GM12878 (cell line): ENCODE measurements around the gene CCDC150. TPM values are rescaled to one million over a fixed set of nuclear protein-coding genes. Genes with fewer than 3 reads are reported as not detected.
"Not testable (repeated sequence)": the region's sequence is repeated elsewhere in the genome, so short reads cannot be mapped to it uniquely, and the experiment has no call there.

Experiments
- ATAC-seq: fragments of 200-7000 bp; cut with Tn5 transposase; 3 replicates; pipeline ENCODE4 v1.9.1; 2020; ENCODE audit warnings: mild to moderate bottlenecking, moderate library complexity
- BruUV-seq: library from RNA; stranded (reverse); fragments of 400-500 nt; replicated peaks from 2 replicates; lab custom pipeline; 2021; lab: Mats Ljungman, UMichigan
- CTCF ChIA-PET: fragments of 300-600 bp; sonication (Branson Sonifier 250); formaldehyde crosslinking; extraction: SDS; loops from one replicate; lab custom pipeline; 2021; ENCODE audit warnings: inconsistent platforms; lab: Yijun Ruan, JAX
- POLR2A ChIA-PET: fragments of 350-600 bp; formaldehyde crosslinking; extraction: SDS; loops from one replicate; lab custom pipeline; 2021; ENCODE audit warnings: inconsistent platforms; lab: Charles Lee
- RAD21 ChIA-PET: fragments of 300-600 bp; sonication (Branson Sonifier 250); formaldehyde crosslinking; loops from one replicate; lab custom pipeline; 2023; ENCODE audit warnings: antibody characterized with exemption; ENCODE audit not compliant: unreplicated experiment; lab: Charles Lee
- SMC1A ChIA-PET: fragments of 300-600 bp; sonication (Branson Sonifier 250); formaldehyde crosslinking; loops from one replicate; lab custom pipeline; 2023; ENCODE audit not compliant: unreplicated experiment, uncharacterized antibody; lab: Charles Lee
- DNase-seq: peaks from one replicate; pipeline ENCODE4 v3.0.0-alpha.2; 2011; ENCODE audit warnings: low read depth, low spot score
- FAIRE-seq: peaks from 3 replicates; lab custom pipeline; 2011; peaks lifted over from hg19 to GRCh38; lab: Jason Lieb, UNC
- H2AFZ ChIP-seq: 2 replicates; pipeline ENCODE4 v1.6.0; 2011; ENCODE audit warnings: low read depth, low read length, control low read depth; ENCODE audit not compliant: control insufficient read depth
- H3K27ac ChIP-seq: 2 replicates; pipeline ENCODE4 v1.5.1; 2011; ENCODE audit warnings: control low read depth; ENCODE audit not compliant: control insufficient read depth, insufficient read depth
- H3K27me3 ChIP-seq, 2 experiments: replicated peaks in 1 of 2; 2 replicates each; pipeline versions ENCODE4 v1.6.0 to v1.6.1; 2011; ENCODE audit warnings: low read length in 1 of 2; ENCODE audit not compliant: control insufficient read depth in 2 of 2, insufficient read depth in 2 of 2
- H3K36me3 ChIP-seq, 2 experiments: 2 replicates each; pipeline ENCODE4 v1.5.1; 2011; ENCODE audit warnings: low read length in 1 of 2; ENCODE audit not compliant: control insufficient read depth in 2 of 2, insufficient read depth in 2 of 2
- H3K4me1 ChIP-seq: 2 replicates; pipeline ENCODE4 v1.6.1; 2011; ENCODE audit warnings: mild to moderate bottlenecking, low read length, moderate library complexity, mixed read lengths; ENCODE audit not compliant: control insufficient read depth, insufficient read depth
- H3K4me2 ChIP-seq: 2 replicates; pipeline ENCODE4 v1.6.0; 2011; ENCODE audit warnings: control low read depth; ENCODE audit not compliant: control insufficient read depth, insufficient read depth
- H3K4me3 ChIP-seq: fragments of 200-600 bp; sonication (generic); 2 replicates; pipeline ENCODE4 v1.5.1; 2016
- H3K79me2 ChIP-seq: 2 replicates; pipeline ENCODE4 v1.6.0; 2011; ENCODE audit warnings: low read length; ENCODE audit not compliant: control insufficient read depth, insufficient read depth
- H3K9ac ChIP-seq: 2 replicates; pipeline ENCODE4 v1.8.0; 2011; ENCODE audit warnings: low read length, control low read depth, mixed read lengths; ENCODE audit not compliant: control insufficient read depth, insufficient read depth
- H3K9me3 ChIP-seq: replicated peaks from 3 replicates; pipeline ENCODE4 v1.5.1; 2011; ENCODE audit warnings: mild to moderate bottlenecking, low read length; ENCODE audit not compliant: control insufficient read depth, insufficient read depth
- H4K20me1 ChIP-seq: 2 replicates; pipeline ENCODE4 v1.6.0; 2011; ENCODE audit not compliant: control insufficient read depth, insufficient read depth
- WGBS: methylation state at CpG from one replicate; pipeline ENCODE4 v1.1.6; 2016; ENCODE audit warnings: low lambda C conversion rate; ENCODE audit not compliant: insufficient replicate concordance, insufficient coverage; ENCODE audit errors: missing lambda C conversion rate; 5-methylcytosine and 5-hydroxymethylcytosine counted together
- in situ Hi-C: fragments of 300-500 bp; cut with MboI; formaldehyde crosslinking; loops from 9 replicates; pipeline ENCODE4 v1.14.3; 2018; ENCODE audit warnings: mixed read lengths
- intact Hi-C: fragments of 100-400 bp; cut with micrococcal nuclease; formaldehyde crosslinking; loops from one replicate; pipeline ENCODE4 v1.14.2; 2022; ENCODE audit not compliant: unreplicated experiment
- polyA plus RNA-seq, 11 experiments: library from polyadenylated mRNA; depleted of rRNA in 4 of 11; unstranded in 6 of 11; stranded (reverse) in 5 of 11; fragments of >200 nt; fragmentation: Nextera tagmentation in 4 of 11; fragmentation: Illumina TruSeq in 1 of 11; extraction: Ambion mirVana in 4 of 11; extraction: Trizol in 1 of 11; gene quantifications; 1 replicate in 1 of 11; 2 replicates in 10 of 11; pipeline versions ENCODE4 v1.2.1 to v1.2.3, GENCODE V29; 2011 to 2016; ENCODE audit warnings: inconsistent platforms in 2 of 11, missing spikeins in 2 of 11, low read depth in 1 of 11
- total RNA-seq, 4 experiments: library from RNA; depleted of rRNA in 3 of 4; stranded (reverse); fragments of >200 nt in 3 of 4; fragmentation: Illumina TruSeq in 1 of 4; extraction: Trizol in 1 of 4; gene quantifications; 2 replicates each; pipeline versions ENCODE4 v1.2.1 to v1.2.3, GENCODE V29; 2013 to 2021
- TF ChIP-seq, protein P1 (sequence below): IDR thresholded peaks from 2 replicates; pipeline ENCODE4 v1.6.1; 2012; ENCODE audit warnings: mild to moderate bottlenecking, low read depth, low read length

The CCDC150 gene
- total and polyA plus RNA-seq, 10 of the 15 experiments (the other 5 are each of a cell fraction or from before 2014, with no cell fraction given): 11.6 to 27.7 (median 19.6) TPM

DNA sequence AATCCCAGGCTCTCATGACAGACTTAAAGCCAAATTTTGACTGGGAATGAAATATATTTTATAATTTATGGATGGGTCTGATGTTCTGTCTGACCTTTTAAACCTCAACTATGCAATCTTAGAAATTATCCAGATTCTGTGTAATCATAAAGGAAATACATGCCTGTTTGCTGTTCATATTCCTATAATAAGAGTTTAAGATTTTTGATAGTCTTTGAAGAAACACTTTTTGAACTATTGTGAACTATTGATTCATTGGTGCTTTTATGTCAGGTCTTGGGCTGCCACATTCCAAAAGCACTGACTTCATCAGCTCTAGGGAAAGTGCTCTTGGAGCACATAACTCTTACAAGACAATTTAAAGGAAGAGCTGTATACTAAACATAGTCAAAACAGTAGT lies 64.2 kb downstream of the CCDC150 start (continued):
- TF ChIP-seq, protein P1, sequence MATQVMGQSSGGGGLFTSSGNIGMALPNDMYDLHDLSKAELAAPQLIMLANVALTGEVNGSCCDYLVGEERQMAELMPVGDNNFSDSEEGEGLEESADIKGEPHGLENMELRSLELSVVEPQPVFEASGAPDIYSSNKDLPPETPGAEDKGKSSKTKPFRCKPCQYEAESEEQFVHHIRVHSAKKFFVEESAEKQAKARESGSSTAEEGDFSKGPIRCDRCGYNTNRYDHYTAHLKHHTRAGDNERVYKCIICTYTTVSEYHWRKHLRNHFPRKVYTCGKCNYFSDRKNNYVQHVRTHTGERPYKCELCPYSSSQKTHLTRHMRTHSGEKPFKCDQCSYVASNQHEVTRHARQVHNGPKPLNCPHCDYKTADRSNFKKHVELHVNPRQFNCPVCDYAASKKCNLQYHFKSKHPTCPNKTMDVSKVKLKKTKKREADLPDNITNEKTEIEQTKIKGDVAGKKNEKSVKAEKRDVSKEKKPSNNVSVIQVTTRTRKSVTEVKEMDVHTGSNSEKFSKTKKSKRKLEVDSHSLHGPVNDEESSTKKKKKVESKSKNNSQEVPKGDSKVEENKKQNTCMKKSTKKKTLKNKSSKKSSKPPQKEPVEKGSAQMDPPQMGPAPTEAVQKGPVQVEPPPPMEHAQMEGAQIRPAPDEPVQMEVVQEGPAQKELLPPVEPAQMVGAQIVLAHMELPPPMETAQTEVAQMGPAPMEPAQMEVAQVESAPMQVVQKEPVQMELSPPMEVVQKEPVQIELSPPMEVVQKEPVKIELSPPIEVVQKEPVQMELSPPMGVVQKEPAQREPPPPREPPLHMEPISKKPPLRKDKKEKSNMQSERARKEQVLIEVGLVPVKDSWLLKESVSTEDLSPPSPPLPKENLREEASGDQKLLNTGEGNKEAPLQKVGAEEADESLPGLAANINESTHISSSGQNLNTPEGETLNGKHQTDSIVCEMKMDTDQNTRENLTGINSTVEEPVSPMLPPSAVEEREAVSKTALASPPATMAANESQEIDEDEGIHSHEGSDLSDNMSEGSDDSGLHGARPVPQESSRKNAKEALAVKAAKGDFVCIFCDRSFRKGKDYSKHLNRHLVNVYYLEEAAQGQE: no peak

DNA sequence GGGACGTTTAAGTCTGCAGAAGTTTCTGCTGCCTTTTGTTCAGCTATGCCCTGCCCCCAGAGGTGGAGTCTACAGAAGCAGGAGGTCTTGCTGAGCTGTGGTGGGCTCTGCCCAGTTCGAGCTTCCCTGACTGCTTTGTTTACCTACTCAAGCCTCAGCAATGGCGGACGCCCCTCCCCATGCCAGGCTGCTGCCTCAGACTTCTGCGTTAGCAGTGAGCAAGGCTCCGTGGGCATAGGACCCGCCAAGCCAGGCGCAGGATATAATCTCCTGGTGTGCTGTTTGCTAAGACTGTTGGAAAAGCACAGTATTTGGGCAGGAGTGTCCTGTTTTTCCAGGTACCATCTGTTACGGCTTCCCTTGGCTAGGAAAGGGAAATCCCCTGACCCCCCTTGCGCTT lies 70.5 kb downstream of the CCDC150 start:
- H3K36me3 ChIP-seq, DNase-seq, H3K79me2 ChIP-seq, RAD21 ChIA-PET, H3K4me3 ChIP-seq, FAIRE-seq, H3K9ac ChIP-seq, H3K27me3 ChIP-seq, H3K27ac ChIP-seq, SMC1A ChIA-PET, H3K9me3 ChIP-seq, H4K20me1 ChIP-seq, H3K4me1 ChIP-seq, H2AFZ ChIP-seq, BruUV-seq, H3K4me2 ChIP-seq, POLR2A ChIA-PET, in situ Hi-C loops, ATAC-seq, intact Hi-C loops: not testable (repeated sequence)
- 97% methylated on average over 10 of the region's 10 CpGs for WGBS
- CTCF ChIA-PET: interaction anchor here (0.7 kb wide), 1 partner anchor 580 kb away, joined by 3 read pairs; no protein-coding TSS in a partner anchor
